Neural cell (in vitro differentiated cells): ENCODE measurements around the gene OR2H2. TPM values are rescaled to one million over a fixed set of nuclear protein-coding genes. Genes with fewer than 3 reads are reported as not detected.
A peak's percentile ranks its signal among the peaks of the same experiment; 100 is the strongest.

ENCODE experiments used
- H2AFZ ChIP-seq: fragments of 200-600, 300-800 bp; sonication (generic), shearing (Covaris generic); 2 replicates; pipeline ENCODE4 v1.6.0; 2014; ENCODE audit warnings: low read depth, mild to moderate bottlenecking, antibody characterized with exemption, low read length, moderate library complexity
- H3F3A ChIP-seq: fragments of 200-600 bp; shearing (Covaris generic); 2 replicates; pipeline ENCODE4 v1.6.1; 2016; ENCODE audit warnings: mild to moderate bottlenecking, moderate library complexity, mixed read lengths, antibody characterized with exemption, low read length; ENCODE audit not compliant: insufficient read depth, poor library complexity, severe bottlenecking
- H3K27ac ChIP-seq: fragments of 200-600, 300-800 bp; sonication (generic), shearing (Covaris generic); 2 replicates; pipeline ENCODE4 v1.5.1; 2014; ENCODE audit warnings: mild to moderate bottlenecking, low read length, moderate library complexity
- H3K27me3 ChIP-seq: fragments of 300-800, 200-600 bp; sonication (generic), shearing (Covaris generic); 2 replicates; pipeline ENCODE4 v1.6.0; 2014; ENCODE audit warnings: mild to moderate bottlenecking, low read depth, low read length, moderate library complexity; ENCODE audit not compliant: insufficient read depth
- H3K36me3 ChIP-seq: fragments of 300-800, 200-600 bp; sonication (generic), shearing (Covaris generic); 2 replicates; pipeline ENCODE4 v1.5.1; 2014; ENCODE audit warnings: mild to moderate bottlenecking, antibody characterized with exemption, low read length, moderate library complexity; ENCODE audit not compliant: insufficient read depth
- H3K4me2 ChIP-seq: fragments of 300-800, 200-600 bp; sonication (generic), shearing (Covaris generic); 2 replicates; pipeline ENCODE4 v1.6.0; 2014; ENCODE audit warnings: mild to moderate bottlenecking, low read length
- H3K4me3 ChIP-seq: fragments of 300-800, 200-600 bp; sonication (generic), shearing (Covaris generic); 2 replicates; pipeline ENCODE4 v1.5.1; 2014; ENCODE audit warnings: mild to moderate bottlenecking, low read length, moderate library complexity
- H3K79me2 ChIP-seq: fragments of 200-600 bp; shearing (Covaris generic); replicated peaks from 2 replicates; pipeline ENCODE4 v1.6.0; 2014; ENCODE audit warnings: mild to moderate bottlenecking, low read length, moderate library complexity; ENCODE audit not compliant: insufficient read depth
- H3K9ac ChIP-seq: fragments of 300-800, 200-600 bp; sonication (generic), shearing (Covaris generic); 2 replicates; pipeline ENCODE4 v1.6.1; 2016; ENCODE audit warnings: mild to moderate bottlenecking, low read length, mixed read lengths
- H3K9me2 ChIP-seq: fragments of 200-600 bp; shearing (Covaris generic); 2 replicates; pipeline ENCODE4 v1.6.1; 2016; ENCODE audit warnings: mild to moderate bottlenecking, low read length, mixed read lengths; ENCODE audit not compliant: insufficient read depth
- H3K9me3 ChIP-seq: fragments of 200-600, 300-800 bp; sonication (generic), shearing (Covaris generic); 2 replicates; pipeline ENCODE4 v1.6.1; 2016; ENCODE audit warnings: mild to moderate bottlenecking, mixed run types, low read length, moderate library complexity, mixed read lengths
- H4K20me1 ChIP-seq: fragments of 200-600 bp; shearing (Covaris generic); 2 replicates; pipeline ENCODE4 v1.6.1; 2016; ENCODE audit warnings: mild to moderate bottlenecking, mixed run types; ENCODE audit not compliant: insufficient read depth
- EP300 ChIP-seq: fragments of 450-650 bp; conservative IDR thresholded peaks from 2 replicates; pipeline ENCODE4 v1.6.1; 2014; ENCODE audit warnings: antibody characterized with exemption, mild to moderate bottlenecking, moderate library complexity; ENCODE audit not compliant: poor library complexity, severe bottlenecking
- EZH2 ChIP-seq: fragments of 200-600, 300-800 bp; shearing (Covaris generic), sonication (generic); IDR thresholded peaks from 2 replicates; pipeline ENCODE4 v1.6.1; 2014; ENCODE audit warnings: antibody characterized with exemption, low read length, borderline replicate concordance, mild to moderate bottlenecking; ENCODE audit not compliant: insufficient read depth, poor library complexity, severe bottlenecking
- MXI1 ChIP-seq: fragments of 450-650 bp; conservative IDR thresholded peaks from 2 replicates; pipeline ENCODE4 v1.6.1; 2014; ENCODE audit warnings: antibody characterized with exemption, mild to moderate bottlenecking; ENCODE audit not compliant: poor library complexity, severe bottlenecking
- POLR2AphosphoS5 ChIP-seq: IDR thresholded peaks from 2 replicates; pipeline ENCODE4 v1.6.1; 2012
- RAD21 ChIP-seq: fragments of 450-650 bp; conservative IDR thresholded peaks from 2 replicates; pipeline ENCODE4 v1.6.1; 2014; ENCODE audit warnings: antibody characterized with exemption, mild to moderate bottlenecking, moderate library complexity
- SMC3 ChIP-seq: fragments of 450-650 bp; conservative IDR thresholded peaks from 2 replicates; pipeline ENCODE4 v1.6.1; 2014; ENCODE audit warnings: antibody characterized with exemption, mild to moderate bottlenecking, moderate library complexity; ENCODE audit not compliant: poor library complexity
- TAF1 ChIP-seq: IDR thresholded peaks from 2 replicates; pipeline ENCODE4 v1.6.1; 2012; ENCODE audit warnings: low read depth
- polyA plus RNA-seq: library from polyadenylated mRNA; depleted of rRNA; stranded (reverse); fragments of >200 nt; gene quantifications from 2 replicates; pipeline ENCODE4 v1.2.3, GENCODE V29; 2014
- TF ChIP-seq, protein P1 (sequence below): IDR thresholded peaks from 2 replicates; pipeline ENCODE4 v1.6.1; 2012; ENCODE audit warnings: borderline replicate concordance
- TF ChIP-seq, protein P2 (sequence below): fragments of 450-650 bp; IDR thresholded peaks from 2 replicates; pipeline ENCODE4 v1.5.1; 2014; ENCODE audit warnings: antibody characterized with exemption, mild to moderate bottlenecking, moderate library complexity; ENCODE audit not compliant: poor library complexity, severe bottlenecking

OR2H2 gene
- polyA plus RNA-seq, 1 donor from 2014 or later = not detected

DNA sequence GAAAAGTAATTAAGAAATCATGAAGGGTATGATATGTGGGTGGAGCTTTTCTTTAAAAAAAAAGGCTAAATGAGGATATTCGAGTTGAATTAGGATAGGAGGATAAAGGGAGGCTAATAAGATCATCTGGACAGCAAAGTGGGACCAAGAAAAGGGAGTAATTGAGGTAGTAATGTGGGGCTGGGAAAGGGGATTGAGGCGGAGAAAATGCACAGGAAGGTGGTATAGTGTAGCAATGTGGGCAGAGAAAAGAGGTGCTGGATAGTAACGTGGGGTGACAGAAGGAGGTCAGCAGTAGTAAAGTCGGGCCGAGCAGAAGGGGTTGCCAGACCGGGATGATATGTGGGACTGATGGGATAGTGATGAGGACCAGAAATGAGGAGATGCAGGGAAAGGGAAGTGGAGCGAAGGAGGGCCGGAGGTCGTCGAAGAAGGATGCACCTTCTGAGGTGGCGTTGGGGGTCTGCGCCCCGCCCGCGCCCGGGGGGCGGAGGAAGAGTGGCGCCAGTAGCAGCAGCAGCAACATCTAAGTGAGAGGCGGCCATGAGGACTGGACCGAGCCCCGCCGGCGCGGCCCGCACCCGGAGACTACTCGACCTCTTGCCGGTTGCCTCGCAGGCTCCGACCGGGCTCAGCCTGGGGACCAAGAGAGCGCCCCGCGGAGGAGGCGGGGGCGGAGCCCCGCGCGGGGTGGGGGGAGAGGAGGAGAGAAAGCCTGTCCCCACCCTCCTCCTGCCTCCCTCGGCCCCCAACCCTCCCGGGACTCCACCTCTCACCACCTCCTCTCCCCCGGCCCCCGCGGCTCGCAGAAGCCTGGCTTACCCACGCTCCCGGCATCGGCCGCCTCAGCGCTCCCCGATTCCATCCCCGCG is 47.2 kb downstream of the OR2H2 start:
- Histone ChIP-seq H3K4me3 (peak overlapping the region; percentile 69), H3K27ac (peak overlapping the region; percentile 95), H2AFZ (peak overlapping the region; percentile 80), H4K20me1 (no peaks in the 10 kb centered on the region), H3F3A (no peaks in the 10 kb centered on the region), H3K9me2 (no peaks in the 10 kb centered on the region), H3K36me3 (no peaks in the 10 kb centered on the region), H3K79me2 (peaks cover 11% of the 10 kb centered on the region), H3K9ac (peak overlapping the region; percentile 95), H3K27me3 (no peaks in the 10 kb centered on the region), H3K4me2 (peak overlapping the region; percentile 99), H3K9me3 (no peaks in the 10 kb centered on the region)
- TF ChIP-seq, protein P1, sequence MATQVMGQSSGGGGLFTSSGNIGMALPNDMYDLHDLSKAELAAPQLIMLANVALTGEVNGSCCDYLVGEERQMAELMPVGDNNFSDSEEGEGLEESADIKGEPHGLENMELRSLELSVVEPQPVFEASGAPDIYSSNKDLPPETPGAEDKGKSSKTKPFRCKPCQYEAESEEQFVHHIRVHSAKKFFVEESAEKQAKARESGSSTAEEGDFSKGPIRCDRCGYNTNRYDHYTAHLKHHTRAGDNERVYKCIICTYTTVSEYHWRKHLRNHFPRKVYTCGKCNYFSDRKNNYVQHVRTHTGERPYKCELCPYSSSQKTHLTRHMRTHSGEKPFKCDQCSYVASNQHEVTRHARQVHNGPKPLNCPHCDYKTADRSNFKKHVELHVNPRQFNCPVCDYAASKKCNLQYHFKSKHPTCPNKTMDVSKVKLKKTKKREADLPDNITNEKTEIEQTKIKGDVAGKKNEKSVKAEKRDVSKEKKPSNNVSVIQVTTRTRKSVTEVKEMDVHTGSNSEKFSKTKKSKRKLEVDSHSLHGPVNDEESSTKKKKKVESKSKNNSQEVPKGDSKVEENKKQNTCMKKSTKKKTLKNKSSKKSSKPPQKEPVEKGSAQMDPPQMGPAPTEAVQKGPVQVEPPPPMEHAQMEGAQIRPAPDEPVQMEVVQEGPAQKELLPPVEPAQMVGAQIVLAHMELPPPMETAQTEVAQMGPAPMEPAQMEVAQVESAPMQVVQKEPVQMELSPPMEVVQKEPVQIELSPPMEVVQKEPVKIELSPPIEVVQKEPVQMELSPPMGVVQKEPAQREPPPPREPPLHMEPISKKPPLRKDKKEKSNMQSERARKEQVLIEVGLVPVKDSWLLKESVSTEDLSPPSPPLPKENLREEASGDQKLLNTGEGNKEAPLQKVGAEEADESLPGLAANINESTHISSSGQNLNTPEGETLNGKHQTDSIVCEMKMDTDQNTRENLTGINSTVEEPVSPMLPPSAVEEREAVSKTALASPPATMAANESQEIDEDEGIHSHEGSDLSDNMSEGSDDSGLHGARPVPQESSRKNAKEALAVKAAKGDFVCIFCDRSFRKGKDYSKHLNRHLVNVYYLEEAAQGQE = peak; percentile 48
- TF ChIP-seq, protein P2, sequence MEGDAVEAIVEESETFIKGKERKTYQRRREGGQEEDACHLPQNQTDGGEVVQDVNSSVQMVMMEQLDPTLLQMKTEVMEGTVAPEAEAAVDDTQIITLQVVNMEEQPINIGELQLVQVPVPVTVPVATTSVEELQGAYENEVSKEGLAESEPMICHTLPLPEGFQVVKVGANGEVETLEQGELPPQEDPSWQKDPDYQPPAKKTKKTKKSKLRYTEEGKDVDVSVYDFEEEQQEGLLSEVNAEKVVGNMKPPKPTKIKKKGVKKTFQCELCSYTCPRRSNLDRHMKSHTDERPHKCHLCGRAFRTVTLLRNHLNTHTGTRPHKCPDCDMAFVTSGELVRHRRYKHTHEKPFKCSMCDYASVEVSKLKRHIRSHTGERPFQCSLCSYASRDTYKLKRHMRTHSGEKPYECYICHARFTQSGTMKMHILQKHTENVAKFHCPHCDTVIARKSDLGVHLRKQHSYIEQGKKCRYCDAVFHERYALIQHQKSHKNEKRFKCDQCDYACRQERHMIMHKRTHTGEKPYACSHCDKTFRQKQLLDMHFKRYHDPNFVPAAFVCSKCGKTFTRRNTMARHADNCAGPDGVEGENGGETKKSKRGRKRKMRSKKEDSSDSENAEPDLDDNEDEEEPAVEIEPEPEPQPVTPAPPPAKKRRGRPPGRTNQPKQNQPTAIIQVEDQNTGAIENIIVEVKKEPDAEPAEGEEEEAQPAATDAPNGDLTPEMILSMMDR = no peak
- TF ChIP-seq EZH2 (no peak), EP300 (no peak), POLR2AphosphoS5 (peak; percentile 42), MXI1 (no peak), TAF1 (peak; percentile 36), SMC3 (no peak), RAD21 (no peak)

DNA sequence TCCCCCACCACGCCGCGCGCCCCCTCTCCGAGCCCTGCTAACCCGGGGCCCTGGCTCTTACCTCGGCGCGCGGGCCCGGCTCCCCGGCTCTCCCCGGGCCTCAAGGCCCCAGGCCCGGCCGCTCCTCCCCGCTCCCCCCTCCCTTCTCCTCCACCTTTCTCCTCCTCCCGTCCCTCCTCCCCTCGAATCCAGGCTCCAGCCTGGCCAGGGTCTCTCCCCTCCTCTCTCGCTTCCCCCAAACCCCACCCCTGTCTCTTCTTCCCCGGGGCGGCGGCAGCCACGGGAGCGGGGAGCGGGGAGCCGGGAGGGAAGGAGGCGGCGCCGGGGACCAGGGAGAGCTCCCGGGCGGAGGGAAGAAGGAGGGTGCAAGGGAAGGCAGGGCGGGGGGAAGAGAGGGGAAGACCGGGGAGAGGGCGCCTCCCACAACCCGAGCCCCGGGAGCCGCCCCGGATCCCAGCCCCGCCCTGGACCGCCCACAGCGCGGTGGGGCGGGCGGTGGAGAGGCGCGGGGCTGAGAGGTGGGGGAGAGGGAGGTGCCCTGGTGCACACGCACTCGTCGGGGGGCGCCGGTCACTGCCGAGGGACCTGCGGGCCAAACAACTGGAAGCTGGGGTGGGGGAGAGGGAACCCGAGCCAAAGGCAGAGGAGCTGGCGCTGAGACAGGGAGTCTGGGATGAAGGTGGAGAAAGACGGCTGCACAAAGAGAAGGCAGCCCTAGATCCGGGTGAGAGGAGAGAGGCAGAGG is 48.0 kb downstream of the OR2H2 start, which contains the start of gene GABBR1:
TSS of gene GABBR1 (minus strand) at position 395 of the 745 bp plus-strand sequence. CDS start 798 bp downstream, outside the sequence.
- Histone ChIP-seq H3K9ac (peak within 1 kb of the TSS; percentile 95), H3K27me3 (no peaks in the 10 kb centered on the region), H2AFZ (peak within 1 kb of the TSS; percentile 80), H3K9me2 (no peaks in the 10 kb centered on the region), H3F3A (no peaks in the 10 kb centered on the region), H4K20me1 (no peaks in the 10 kb centered on the region), H3K4me2 (peak within 1 kb of the TSS; percentile 99), H3K36me3 (no peaks in the 10 kb centered on the region), H3K27ac (peak within 1 kb of the TSS; percentile 95), H3K4me3 (peak within 1 kb of the TSS; percentile 69), H3K9me3 (no peaks in the 10 kb centered on the region), H3K79me2 (peaks cover 10% of the 10 kb centered on the region)
- TF ChIP-seq EZH2 (no peak), TAF1 (peak; percentile 93), POLR2AphosphoS5 (peak; percentile 98), EP300 (peak; percentile 58), RAD21 (no peak), MXI1 (peak; percentile 76), SMC3 (peak; percentile 40)
- TF ChIP-seq, protein P1 = peak; percentile 88
- TF ChIP-seq, protein P2 = no peak
